Pancreas (tissue), 10 donors: Measurements from ENCODE around the gene STAG1. TPM values are rescaled to one million over a fixed set of nuclear protein-coding genes. Genes with fewer than 3 reads are reported as not detected.

Experiments used
- ATAC-seq, 4 donors: fragments of 200-7000 bp; cut with Tn5 transposase; one replicate each; pipeline versions ENCODE4 v1.8.0 to v1.9.1; 2020; ENCODE audit warnings: mild to moderate bottlenecking in 4 of 4, moderate library complexity in 4 of 4
- DNase-seq, 6 donors: peaks; one replicate each; pipeline ENCODE4 v3.0.0-alpha.2; 2020
- FAIRE-seq: peaks from 2 replicates; lab custom pipeline; 2012; peaks lifted over from hg19 to GRCh38; lab: Jason Lieb, UNC
- H3K27ac ChIP-seq, 4 donors: fragments of 200-600 bp; sonication (generic); 1 replicate in 3 of 4; 2 replicates in 1 of 4; pipeline versions ENCODE4 v1.5.0 to v1.8.0; 2020
- H3K27me3 ChIP-seq, 4 donors: fragments of 200-600 bp; one replicate each; pipeline ENCODE4 v1.8.0; 2021
- H3K36me3 ChIP-seq, 3 donors: fragments of 200-600 bp; sonication (generic) in 1 of 3; one replicate each; pipeline versions ENCODE4 v1.5.0 to v1.8.0; 2020 to 2021
- H3K4me1 ChIP-seq, 3 donors: fragments of 200-600 bp; one replicate each; pipeline ENCODE4 v1.8.0; 2021
- H3K4me3 ChIP-seq, 4 donors: fragments of 200-600 bp; sonication (generic) in 2 of 4; one replicate each; pipeline versions ENCODE4 v1.5.0 to v1.8.0; 2020 to 2021
- H3K9me3 ChIP-seq, 4 donors: fragments of 200-600 bp; one replicate each; pipeline ENCODE4 v1.8.0; 2021
- whole genome bisulfite sequencing, 2 donors: extraction: QIAGEN DNeasy Blood & Tissue Kit; methylation state at CpG; one replicate each; pipeline ENCODE4 v1.1.7; 2013; 5-methylcytosine and 5-hydroxymethylcytosine counted together
- intact Hi-C, 3 donors: fragments of 100-400 bp; cut with DNase I; formaldehyde crosslinking; loops; one replicate each; pipeline versions ENCODE4 v1.11.1 to v1.14.2; 2022
- polyA plus RNA-seq, 2 donors: library from polyadenylated mRNA; stranded (reverse); fragments of 200-250 nt; gene quantifications; one replicate each; pipeline ENCODE4 v1.2.3, GENCODE V29; 2013
- total RNA-seq, 6 donors: library from RNA; stranded (reverse); fragmentation: NEBNext Ultra II Directional in 4 of 6; extraction: Animal tissue kit (Norgen Biotek cat#: 25700) in 4 of 6; gene quantifications; one replicate each; pipeline versions ENCODE4 v1.2.1 to v1.2.4, GENCODE V29; 2021 to 2023
- TF ChIP-seq, protein P1 (sequence below), 4 donors: fragments of 200-600 bp; sonication (generic) in 3 of 4; IDR thresholded peaks; one replicate each; pipeline versions ENCODE4 v1.5.0 to v1.8.0; 2021; ENCODE audit warnings: antibody characterized with exemption in 4 of 4
- donor health status: healthy with polysubstance abuse.
- donor health status: DM: no; HTN: no; CAD: no; lungs with moderate emphysema.
- donor health status: DM: no; HTN: no; CAD: no.
- donor health status: control.
- donor health status: control.
- donor health status: Bipolar disorder and iron deficiency.
- donor health status: DM: yes; HTN: yes; CAD: no.
- donor health status: DM: no; HTN: no; CAD: no.
- donor health status: DM: no; HTN: no; CAD: no.
- donor health status: DM: yes; HTN: yes; CAD: no.

STAG1 gene
- total and polyA plus RNA-seq, 8 donors, result 6.8 to 24.1 (median 18.6) TPM

DNA sequence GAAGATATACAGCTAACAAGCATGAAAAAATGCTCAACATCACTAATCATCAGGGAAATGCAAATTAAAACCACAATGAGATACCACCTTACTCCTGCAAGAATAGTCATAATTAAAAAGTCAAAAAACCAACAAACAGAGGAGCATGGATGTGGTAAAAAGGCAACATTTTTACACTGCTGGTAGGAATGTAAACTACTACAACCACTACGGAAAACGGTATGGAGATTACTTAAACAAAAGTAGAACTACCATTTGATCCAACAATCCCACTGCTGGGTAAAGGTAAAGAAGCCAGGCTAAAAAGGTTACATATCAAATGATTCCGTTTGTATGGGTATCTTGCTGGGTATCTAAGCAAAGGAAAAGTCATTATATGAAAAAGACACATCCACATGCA is 53.8 kb downstream of the STAG1 start:
- H3K4me3 ChIP-seq, result no peak overlapping the region
- H3K27ac ChIP-seq, result no peak overlapping the region
- DNase-seq (no peak), FAIRE-seq (no peak), ATAC-seq (no peak)
- no peaks in the 10 kb centered on the region for H3K36me3 ChIP-seq
- H3K9me3 ChIP-seq, result no peaks in the 10 kb centered on the region
- no peaks in the 10 kb centered on the region for H3K27me3 ChIP-seq
- intact Hi-C loops, result no loop called here
- 78 to 89% methylated on average over 3 of the region's 3 CpGs for WGBS, 2 donors
- no peaks in the 10 kb centered on the region for H3K4me1 ChIP-seq
- TF ChIP-seq, protein P1, sequence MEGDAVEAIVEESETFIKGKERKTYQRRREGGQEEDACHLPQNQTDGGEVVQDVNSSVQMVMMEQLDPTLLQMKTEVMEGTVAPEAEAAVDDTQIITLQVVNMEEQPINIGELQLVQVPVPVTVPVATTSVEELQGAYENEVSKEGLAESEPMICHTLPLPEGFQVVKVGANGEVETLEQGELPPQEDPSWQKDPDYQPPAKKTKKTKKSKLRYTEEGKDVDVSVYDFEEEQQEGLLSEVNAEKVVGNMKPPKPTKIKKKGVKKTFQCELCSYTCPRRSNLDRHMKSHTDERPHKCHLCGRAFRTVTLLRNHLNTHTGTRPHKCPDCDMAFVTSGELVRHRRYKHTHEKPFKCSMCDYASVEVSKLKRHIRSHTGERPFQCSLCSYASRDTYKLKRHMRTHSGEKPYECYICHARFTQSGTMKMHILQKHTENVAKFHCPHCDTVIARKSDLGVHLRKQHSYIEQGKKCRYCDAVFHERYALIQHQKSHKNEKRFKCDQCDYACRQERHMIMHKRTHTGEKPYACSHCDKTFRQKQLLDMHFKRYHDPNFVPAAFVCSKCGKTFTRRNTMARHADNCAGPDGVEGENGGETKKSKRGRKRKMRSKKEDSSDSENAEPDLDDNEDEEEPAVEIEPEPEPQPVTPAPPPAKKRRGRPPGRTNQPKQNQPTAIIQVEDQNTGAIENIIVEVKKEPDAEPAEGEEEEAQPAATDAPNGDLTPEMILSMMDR (IDR thresholded peaks at IDR 0.05), result no peak

DNA sequence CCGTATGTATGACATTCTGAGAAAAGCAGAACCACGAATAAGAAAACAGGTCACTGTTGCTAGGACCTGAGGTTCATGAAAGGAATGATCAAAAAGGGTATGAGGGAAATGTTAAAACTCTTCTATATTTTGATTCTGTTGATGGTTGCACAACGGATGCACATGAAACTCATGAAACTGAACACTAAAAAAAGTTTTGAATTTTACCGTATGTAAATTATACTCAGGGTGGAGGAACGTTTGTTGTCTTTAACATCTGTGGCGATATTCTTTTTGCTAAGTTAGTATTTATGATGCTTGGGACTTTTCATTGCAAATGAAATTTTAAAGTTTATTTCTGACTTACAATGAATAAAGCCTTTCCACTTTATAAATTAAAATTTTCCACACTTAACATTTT is 55.4 kb downstream of the STAG1 start:
- FAIRE-seq, result no peak
- intact Hi-C loops, result no loop called here
- WGBS, 2 donors, result 92 to 95% methylated on average over 6 of the region's 6 CpGs

DNA sequence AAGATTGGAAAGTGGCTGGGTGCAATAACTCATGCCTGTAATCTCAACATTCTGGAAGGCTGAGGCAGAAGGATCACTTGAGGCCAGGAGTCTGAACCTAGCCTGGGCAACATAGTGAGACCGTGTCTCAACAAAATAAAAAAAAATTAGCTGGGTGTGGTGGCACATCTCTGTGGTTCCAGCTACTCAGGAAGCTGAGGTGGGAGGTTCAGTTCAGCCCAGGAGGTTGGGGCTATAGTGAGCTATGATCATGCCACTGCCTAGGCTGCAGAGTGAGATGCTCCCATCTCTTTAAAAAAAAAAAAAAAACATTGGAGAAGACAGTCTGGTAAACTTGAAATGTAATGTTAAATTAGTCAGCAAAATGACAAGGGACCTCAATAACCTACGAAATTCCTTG is 57.9 kb downstream of the STAG1 start:
- intact Hi-C loops, result no loop called here
- no peak overlapping the region for H3K27ac ChIP-seq
- 88 to 90% methylated on average over 2 of the region's 2 CpGs for WGBS, 2 donors
- no peaks in the 10 kb centered on the region for H3K9me3 ChIP-seq
- TF ChIP-seq, protein P1 (IDR thresholded peaks at IDR 0.05), result no peak
- FAIRE-seq (no peak), DNase-seq (no peak), ATAC-seq (no peak)
- H3K36me3 ChIP-seq, result no peaks in the 10 kb centered on the region
- H3K4me1 ChIP-seq, result no peaks in the 10 kb centered on the region
- no peak overlapping the region for H3K4me3 ChIP-seq
- H3K27me3 ChIP-seq, result no peaks in the 10 kb centered on the region

More for the DNA sequence above, 55.4 kb downstream of the STAG1 start:
- DNase-seq (no peak), ATAC-seq (no peak)
- Histone ChIP-seq H3K27me3 (no peaks in the 10 kb centered on the region), H3K9me3 (no peaks in the 10 kb centered on the region), H3K27ac (no peak overlapping the region), H3K4me3 (no peak overlapping the region), H3K4me1 (no peaks in the 10 kb centered on the region), H3K36me3 (no peaks in the 10 kb centered on the region)
- TF ChIP-seq, protein P1 (IDR thresholded peaks at IDR 0.05), result no peak

DNA sequence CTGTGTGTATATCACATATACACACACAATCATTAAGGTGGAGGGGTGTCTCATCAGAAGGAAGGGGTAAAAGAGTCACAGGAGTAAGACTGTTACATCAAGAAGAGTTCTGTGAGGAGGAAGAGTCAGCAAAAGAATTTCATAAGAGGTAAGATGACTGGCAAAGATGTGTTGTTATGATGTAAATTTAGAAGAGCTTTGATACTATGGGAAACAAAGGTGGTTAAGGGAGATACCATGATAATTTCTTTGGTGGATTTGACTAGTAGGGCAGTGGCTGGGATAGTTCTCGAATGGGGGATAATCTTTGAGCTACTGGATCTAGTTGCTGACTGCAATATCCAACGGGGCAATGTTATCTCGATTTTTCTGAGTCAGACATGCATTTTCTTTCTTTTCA is 61.6 kb downstream of the STAG1 start:
- no peak for DNase-seq
- Histone ChIP-seq H3K27ac (no peak overlapping the region), H3K4me1 (no peaks in the 10 kb centered on the region), H3K36me3 (no peaks in the 10 kb centered on the region), H3K9me3 (no peaks in the 10 kb centered on the region), H3K27me3 (no peaks in the 10 kb centered on the region), H3K4me3 (no peak overlapping the region)
- 94 to 96% methylated on average over 3 of the region's 3 CpGs for WGBS, 2 donors
- TF ChIP-seq, protein P1 (IDR thresholded peaks at IDR 0.05), result no peak
- no peak for FAIRE-seq
- ATAC-seq, result no peak
- intact Hi-C loops, result no loop called here

DNA sequence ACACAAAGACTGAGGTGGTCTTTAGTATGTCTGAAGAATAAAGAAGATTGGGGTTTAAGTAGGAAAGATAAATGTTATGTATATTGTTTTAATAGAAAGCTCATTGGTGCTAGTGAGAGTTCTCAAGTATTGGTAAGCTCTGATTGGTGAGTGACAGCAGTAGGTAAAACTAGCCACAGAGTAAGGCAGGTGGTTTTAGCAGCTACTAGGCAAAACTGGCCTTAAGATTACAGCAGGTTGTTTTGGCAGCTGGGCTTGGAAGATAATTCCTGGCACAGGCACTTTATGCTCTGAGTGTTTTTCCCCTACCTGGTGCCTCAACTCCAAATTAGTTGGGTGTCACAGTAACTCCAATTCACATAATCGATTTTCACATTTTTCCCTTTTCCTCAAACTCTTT is 66.3 kb downstream of the STAG1 start:
- ATAC-seq (peak in 1 of 4 donors; percentile 27), FAIRE-seq (no peak), DNase-seq (no peak)
- Histone ChIP-seq H3K36me3 (no peaks in the 10 kb centered on the region), H3K9me3 (no peaks in the 10 kb centered on the region), H3K4me3 (no peak overlapping the region), H3K4me1 (no peaks in the 10 kb centered on the region), H3K27ac (no peak overlapping the region), H3K27me3 (no peaks in the 10 kb centered on the region)
- TF ChIP-seq, protein P1 (IDR thresholded peaks at IDR 0.05), result no peak
- 88 to 94% methylated on average over 1 of the region's 1 CpG for WGBS, 2 donors
- intact Hi-C loops, result no loop called here
